Body of pancreas (tissue), 4 donors: ENCODE measurements around the gene CARD11. TPM values are rescaled to one million over a fixed set of nuclear protein-coding genes. Genes with fewer than 3 reads are reported as not detected.
"Not testable (repeated sequence)": the region's sequence is repeated elsewhere in the genome, so short reads cannot be mapped to it uniquely, and the experiment has no call there.

Experiments used
- ATAC-seq: fragments of 150-250 bp; one replicate; pipeline ENCODE4 v1.9.1; 2016
- DNase-seq, 4 donors: peaks; one replicate each; pipeline ENCODE4 v3.0.0-alpha.2; 2019
- H3K27ac ChIP-seq, 4 donors: fragments of 200-600 bp; sonication (generic); 1 replicate in 3 of 4; 2 replicates in 1 of 4; pipeline versions ENCODE4 v1.5.1 to v1.6.1; 2016 to 2019; ENCODE audit warnings: mild to moderate bottlenecking in 1 of 4, mixed read lengths in 1 of 4, moderate library complexity in 1 of 4
- H3K27me3 ChIP-seq, 2 donors: fragments of 200-600 bp; sonication (generic); one replicate each; pipeline ENCODE4 v1.6.0; 2016; ENCODE audit warnings: mild to moderate bottlenecking in 1 of 2
- H3K36me3 ChIP-seq, 2 donors: fragments of 200-600 bp; sonication (generic); replicated peaks in 1 of 2; 2 replicates each; pipeline ENCODE4 v1.5.1; 2016; ENCODE audit warnings: low read depth in 2 of 2; ENCODE audit not compliant: insufficient read depth in 1 of 2
- H3K4me1 ChIP-seq: fragments of 200-600 bp; sonication (generic); one replicate; pipeline ENCODE4 v1.6.0; 2016
- H3K4me3 ChIP-seq, 2 donors: fragments of 200-600 bp; sonication (generic); 1 replicate in 1 of 2; 2 replicates in 1 of 2; pipeline ENCODE4 v1.5.1; 2016 to 2019
- H3K9me3 ChIP-seq, 3 donors: fragments of 200-600 bp; sonication (generic); 1 replicate in 2 of 3; 2 replicates in 1 of 3; pipeline ENCODE4 v1.5.1; 2016
- CTCF ChIP-seq, 7 experiments: fragments of 450-650 bp in 4 of 7; fragments of 200-600 bp in 3 of 7; sonication (generic) in 3 of 7; IDR thresholded peaks; one replicate each; pipeline ENCODE4 v1.5.1; 2016 to 2019; ENCODE audit warnings: antibody characterized with exemption in 7 of 7
- POLR2A ChIP-seq, 3 donors: fragments of 450-650 bp; IDR thresholded peaks; one replicate each; pipeline ENCODE4 v1.6.1; 2016; ENCODE audit warnings: antibody characterized with exemption in 3 of 3, mild to moderate bottlenecking in 2 of 3
- WGBS, 2 donors: methylation state at CpG; one replicate each; pipeline ENCODE4 v1.1.5; 2017; 5-methylcytosine and 5-hydroxymethylcytosine counted together
- intact Hi-C: fragments of 100-400 bp; cut with DNase I; formaldehyde crosslinking; loops from one replicate; pipeline ENCODE4 v1.15.1; 2023
- total RNA-seq, 2 donors: library from RNA; depleted of rRNA; stranded (reverse); fragments of >200 nt; gene quantifications; one replicate each; pipeline ENCODE4 v1.1.0, GENCODE V29; 2016

The CARD11 gene
- total RNA-seq, 2 donors from 2014 or later, result 2.0 to 3.4 TPM

GRCh38 chr7:3042861-3043489, 692 bp downstream of the CARD11 start:
- no peak for DNase-seq
- no peak overlapping the region for H3K27ac ChIP-seq
- no peak overlapping the region for H3K4me3 ChIP-seq

DNA sequence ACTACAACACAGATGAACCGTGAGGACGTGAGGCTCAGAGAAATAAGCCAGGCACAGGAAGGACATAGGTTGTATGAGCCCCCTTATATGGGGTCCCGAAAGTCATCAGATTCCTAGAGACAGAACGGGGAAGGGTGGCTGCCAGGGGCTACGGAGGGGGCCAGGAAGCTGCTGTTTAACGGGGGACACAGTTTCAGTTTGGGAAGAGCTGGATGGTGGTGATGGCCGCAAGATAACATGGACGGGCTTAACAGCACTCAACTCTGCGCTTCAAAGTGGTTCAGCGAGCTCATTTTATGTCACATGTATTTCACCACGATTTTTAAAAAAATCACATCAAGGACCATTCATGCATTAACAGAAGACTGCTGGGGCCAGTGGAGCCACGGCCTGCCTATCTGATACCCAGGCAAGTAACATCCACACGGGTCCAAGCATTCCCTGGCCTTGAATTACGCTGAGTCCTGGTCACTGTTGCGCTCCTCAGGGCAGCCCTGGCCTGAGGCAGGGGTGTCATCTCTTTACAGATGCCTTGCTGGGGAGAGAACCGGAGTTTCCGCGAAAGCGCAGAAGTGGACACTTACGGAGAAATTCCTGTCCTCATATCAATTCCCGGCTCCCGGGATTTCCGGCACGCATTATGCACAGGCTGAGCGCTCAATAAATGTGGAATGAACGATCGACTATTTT, 1.5 kb downstream of the CARD11 start:
- ATAC-seq, result no peak
- WGBS, 2 donors, result 86 to 88% methylated on average over 27 of the region's 27 CpGs
- intact Hi-C loops, result no loop called here
- TF ChIP-seq CTCF (IDR thresholded peaks at IDR 0.05), result no peak
- no peak for TF ChIP-seq POLR2A (IDR thresholded peaks at IDR 0.05)
- no peak overlapping the region for H3K27ac ChIP-seq
- no peak for DNase-seq
- H3K36me3 ChIP-seq, result no peaks in the 10 kb centered on the region
- no peaks in the 10 kb centered on the region for H3K4me1 ChIP-seq
- no peaks in the 10 kb centered on the region for H3K27me3 ChIP-seq
- H3K9me3 ChIP-seq, result no peaks in the 10 kb centered on the region
- no peak overlapping the region for H3K4me3 ChIP-seq

More at GRCh38 chr7:3042861-3043489, 692 bp downstream of the CARD11 start:
- H3K27me3 ChIP-seq, result no peaks in the 10 kb centered on the region
- H3K4me1 ChIP-seq, result no peaks in the 10 kb centered on the region
- no peaks in the 10 kb centered on the region for H3K36me3 ChIP-seq
- TF ChIP-seq CTCF (IDR thresholded peaks at IDR 0.05), result no peak
- TF ChIP-seq POLR2A (IDR thresholded peaks at IDR 0.05), result no peak
- WGBS, 2 donors, result 27 to 32% methylated on average over 7 to 13 of the region's 17 CpGs
- no peak for ATAC-seq
- H3K9me3 ChIP-seq, result no peaks in the 10 kb centered on the region
- intact Hi-C loops, result no loop called here

- DNase-seq, result no peak
- TF ChIP-seq CTCF (IDR thresholded peaks at IDR 0.05) (no peak), POLR2A (IDR thresholded peaks at IDR 0.05) (no peak)
- no peaks in the 10 kb centered on the region for H3K27me3 ChIP-seq
- H3K36me3 ChIP-seq, result no peaks in the 10 kb centered on the region
- 83 to 93% methylated on average over 8 to 9 of the region's 9 CpGs for WGBS, 2 donors
- H3K9me3 ChIP-seq, result no peaks in the 10 kb centered on the region
- H3K4me3 ChIP-seq, result no peak overlapping the region
- no peaks in the 10 kb centered on the region for H3K4me1 ChIP-seq
- intact Hi-C loops, result no loop called here
- H3K27ac ChIP-seq, result no peak overlapping the region
- ATAC-seq, result no peak
Observed at GRCh38 chr7:3039787-3040186, 3.9 kb downstream of the CARD11 start.

DNA sequence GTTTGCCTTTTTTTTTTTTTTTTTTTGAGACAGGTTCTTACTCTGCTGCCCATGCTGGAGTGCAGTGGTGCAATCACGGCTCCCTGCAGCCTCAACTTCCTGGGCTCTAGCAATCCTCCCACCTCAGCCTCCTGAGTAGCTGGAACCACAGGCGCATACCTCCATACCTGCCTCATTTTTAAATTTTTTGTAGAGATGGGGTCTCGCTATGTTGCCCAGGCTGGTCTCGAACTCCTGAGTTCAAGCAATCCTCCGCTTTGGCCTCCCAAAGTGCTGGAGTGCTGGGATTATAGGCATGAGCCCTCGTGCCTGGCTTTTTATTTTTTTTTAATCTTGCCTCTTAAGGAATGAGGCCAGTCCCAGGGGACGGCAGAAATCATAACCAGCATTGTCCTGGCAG, 5.7 kb downstream of the CARD11 start:
- DNase-seq, H3K27ac ChIP-seq, H3K4me3 ChIP-seq, intact Hi-C loops, H3K27me3 ChIP-seq, H3K9me3 ChIP-seq, ATAC-seq, H3K4me1 ChIP-seq, H3K36me3 ChIP-seq: not testable (repeated sequence)
- WGBS, 2 donors, result 83 to 85% methylated on average over 7 of the region's 7 CpGs

DNA sequence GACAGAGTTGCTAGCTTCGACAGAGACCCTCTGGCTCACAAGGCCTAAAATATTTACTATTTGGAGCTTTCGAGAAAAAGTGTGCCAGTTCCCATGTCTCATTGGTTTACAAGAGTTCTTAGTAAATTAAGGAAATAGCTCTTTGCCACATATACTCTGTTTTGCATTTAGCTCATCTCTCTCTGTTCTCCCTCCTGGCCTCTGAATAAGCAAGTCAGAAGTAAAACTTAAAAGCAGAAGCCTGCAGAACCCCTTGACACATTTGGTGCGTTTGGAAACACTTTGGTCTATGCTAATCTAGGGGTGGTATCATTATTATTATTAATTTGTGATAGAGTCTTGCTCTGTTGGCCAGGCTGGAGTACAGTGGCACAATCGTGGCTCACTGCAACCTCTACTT, 6.4 kb downstream of the CARD11 start:
- Histone ChIP-seq H3K4me3 (no peak overlapping the region), H3K27ac (no peak overlapping the region), H3K4me1 (no peaks in the 10 kb centered on the region), H3K9me3 (no peaks in the 10 kb centered on the region), H3K27me3 (no peaks in the 10 kb centered on the region), H3K36me3 (no peaks in the 10 kb centered on the region)
- 60 to 75% methylated on average over 4 of the region's 4 CpGs for WGBS, 2 donors
- DNase-seq (no peak), ATAC-seq (no peak)
- intact Hi-C loops, result no loop called here
- TF ChIP-seq CTCF (IDR thresholded peaks at IDR 0.05) (no peak), POLR2A (IDR thresholded peaks at IDR 0.05) (no peak)
